HCT116 (cell line): ENCODE data around the gene PRKG1. TPM values are rescaled to one million over a fixed set of nuclear protein-coding genes. Genes with fewer than 3 reads are reported as not detected.

Experiments used
- ATAC-seq: fragments of 200-7000 bp; cut with Tn5 transposase; 2 replicates; pipeline ENCODE4 v1.9.1; 2020; ENCODE audit warnings: mild to moderate bottlenecking, moderate library complexity
- BruUV-seq: library from RNA; stranded (reverse); fragments of 400-500 nt; replicated peaks from 2 replicates; lab custom pipeline; 2021; lab: Mats Ljungman, UMichigan
- CTCF ChIA-PET: fragments of 300-600 bp; sonication (Branson Sonifier 250); formaldehyde crosslinking; loops from one replicate; lab custom pipeline; 2021; ENCODE audit warnings: antibody characterized with exemption; lab: Charles Lee
- POLR2A ChIA-PET: fragments of 300-600, 350-600 bp; sonication (Branson Sonifier 250); formaldehyde crosslinking; loops from one replicate; lab custom pipeline; 2021; ENCODE audit warnings: antibody characterized with exemption; lab: Charles Lee
- RAD21 ChIA-PET, 2 experiments: fragments of 300-600 bp; sonication (Branson Sonifier 250); formaldehyde crosslinking; loops; one replicate each; lab custom pipeline; 2023; ENCODE audit warnings: low total read pairs in 2 of 2; ENCODE audit not compliant: uncharacterized antibody in 2 of 2, unreplicated experiment in 2 of 2, low non-redundant PET in 1 of 2; lab: Charles Lee
- DNase-seq: peaks from one replicate; pipeline ENCODE4 v3.0.0-alpha.2; 2010; ENCODE audit warnings: low read depth, low spot score
- H2AFZ ChIP-seq: fragments of 200-600 bp; shearing (Covaris generic), sonication (generic); 2 replicates; pipeline ENCODE4 v1.6.1; 2017; ENCODE audit warnings: low read depth, mixed run types, mixed read lengths, antibody characterized with exemption, low read length; ENCODE audit not compliant: poor library complexity, severe bottlenecking
- H3K27ac ChIP-seq: 2 replicates; pipeline ENCODE4 v1.5.1; 2012; ENCODE audit warnings: low read depth, low read length
- H3K27me3 ChIP-seq: fragments of 200-600 bp; sonication (generic); 2 replicates; pipeline ENCODE4 v1.6.1; 2016; ENCODE audit warnings: mixed run types, low read length, mixed read lengths; ENCODE audit not compliant: insufficient read depth
- H3K36me3 ChIP-seq, 2 experiments: fragments of 200-500 bp in 1 of 2; fragments of 200-600 bp in 1 of 2; sonication (Bioruptor generic) in 1 of 2; sonication (generic) in 1 of 2; 2 replicates each; pipeline versions ENCODE4 v1.5.1 to v1.6.1; 2014 to 2016; ENCODE audit warnings: low read length in 2 of 2, inconsistent platforms in 1 of 2, mixed read lengths in 1 of 2, mixed run types in 1 of 2; ENCODE audit not compliant: insufficient read depth in 2 of 2, control insufficient read depth in 1 of 2
- H3K4me1 ChIP-seq, 2 experiments: fragments of 200-600 bp in 1 of 2; sonication (generic) in 1 of 2; 2 replicates each; pipeline versions ENCODE4 v1.5.1 to v1.6.1; 2012 to 2017; ENCODE audit warnings: low read length in 2 of 2, inconsistent platforms in 1 of 2, mild to moderate bottlenecking in 1 of 2, mixed read lengths in 1 of 2, mixed run types in 1 of 2, moderate library complexity in 1 of 2; ENCODE audit not compliant: insufficient read depth in 2 of 2, control insufficient read depth in 1 of 2
- H3K4me2 ChIP-seq: fragments of 200-600 bp; sonication (generic); 2 replicates; pipeline ENCODE4 v1.6.1; 2017; ENCODE audit warnings: mixed run types, low read length, mixed read lengths
- H3K4me3 ChIP-seq, 2 experiments: fragments of 200-600 bp in 1 of 2; sonication (generic) in 1 of 2; replicated peaks in 1 of 2; 2 replicates each; pipeline ENCODE4 v1.5.1; 2011 to 2016; ENCODE audit warnings: low read length in 2 of 2, control low read depth in 1 of 2, low read depth in 1 of 2, mild to moderate bottlenecking in 1 of 2, mixed read lengths in 1 of 2, mixed run types in 1 of 2
- H3K79me2 ChIP-seq: fragments of 200-600 bp; sonication (generic); 2 replicates; pipeline ENCODE4 v1.6.1; 2017; ENCODE audit warnings: mild to moderate bottlenecking, mixed run types, low read length, moderate library complexity, mixed read lengths; ENCODE audit not compliant: insufficient read depth
- H3K9ac ChIP-seq: fragments of 200-600 bp; sonication (generic); 2 replicates; pipeline ENCODE4 v1.6.1; 2016; ENCODE audit warnings: low read length, mixed read lengths
- H3K9me2 ChIP-seq: fragments of 200-600 bp; sonication (generic), shearing (Covaris generic); 2 replicates; pipeline ENCODE4 v1.6.1; 2017; ENCODE audit warnings: mixed run types, mild to moderate bottlenecking, moderate library complexity; ENCODE audit not compliant: insufficient read depth
- H3K9me3 ChIP-seq, 2 experiments: fragments of 200-500 bp in 1 of 2; fragments of 200-600 bp in 1 of 2; sonication (Bioruptor generic) in 1 of 2; sonication (generic) in 1 of 2; 2 replicates each; pipeline ENCODE4 v1.6.1; 2014 to 2017; ENCODE audit warnings: low read length in 2 of 2, mixed read lengths in 2 of 2, inconsistent platforms in 1 of 2, low read depth in 1 of 2, mild to moderate bottlenecking in 1 of 2, mixed run types in 1 of 2, moderate library complexity in 1 of 2; ENCODE audit not compliant: control insufficient read depth in 1 of 2, insufficient read depth in 1 of 2
- H4K20me1 ChIP-seq: fragments of 200-600 bp; sonication (generic), shearing (Covaris generic); 2 replicates; pipeline ENCODE4 v1.6.1; 2017; ENCODE audit warnings: mixed run types, mild to moderate bottlenecking, moderate library complexity; ENCODE audit not compliant: insufficient read depth
- EGR1 ChIP-seq: IDR thresholded peaks from 2 replicates; pipeline ENCODE4 v1.6.1; 2012; ENCODE audit warnings: low read depth
- EZH2 ChIP-seq: fragments of 200-600 bp; sonication (generic); IDR thresholded peaks from 2 replicates; pipeline ENCODE4 v1.6.1; 2017; ENCODE audit warnings: antibody characterized with exemption, mixed run types
- EZH2phosphoT487 ChIP-seq: fragments of 200-600 bp; IDR thresholded peaks from 2 replicates; pipeline ENCODE4 v1.6.1; 2018; ENCODE audit warnings: antibody characterized with exemption, borderline replicate concordance
- POLR2A ChIP-seq: IDR thresholded peaks from 2 replicates; pipeline ENCODE4 v1.7.0; 2011; ENCODE audit warnings: borderline replicate concordance; ENCODE audit not compliant: insufficient read depth, insufficient read length; ENCODE audit errors: extremely low read depth
- SIN3A ChIP-seq: IDR thresholded peaks from 2 replicates; pipeline ENCODE4 v1.6.1; 2012; ENCODE audit warnings: low read depth
- SRF ChIP-seq: IDR thresholded peaks from 2 replicates; pipeline ENCODE4 v1.6.1; 2012; ENCODE audit warnings: low read depth
- ZFX ChIP-seq: fragments of 450-650 bp; IDR thresholded peaks from 2 replicates; pipeline ENCODE4 v1.6.1; 2017
- intact Hi-C: fragments of 100-400 bp; cut with micrococcal nuclease; formaldehyde crosslinking; loops from 2 replicates; pipeline ENCODE4 v1.10.0; 2022
- total RNA-seq: library from RNA; stranded (reverse); gene quantifications from one replicate; pipeline ENCODE4 v1.2.1, GENCODE V29; 2021; ENCODE audit not compliant: unreplicated experiment
- TF ChIP-seq, protein P1 (sequence below), 3 experiments: fragments of 200-600 bp in 1 of 3; sonication (generic) in 1 of 3; IDR thresholded peaks in 2 of 3; conservative IDR thresholded peaks in 1 of 3; 2 replicates each; pipeline ENCODE4 v1.5.1; 2012 to 2017; ENCODE audit warnings: low read depth in 2 of 3, low read length in 2 of 3, antibody characterized with exemption in 1 of 3, borderline replicate concordance in 1 of 3, control low read depth in 1 of 3, mild to moderate bottlenecking in 1 of 3, mixed read lengths in 1 of 3, mixed run types in 1 of 3, moderate library complexity in 1 of 3; ENCODE audit not compliant: insufficient read depth in 1 of 3
- TF ChIP-seq, protein P2 (sequence below): IDR thresholded peaks from 2 replicates; pipeline ENCODE4 v1.6.1; 2012

The PRKG1 gene
- total RNA-seq, 1 experiment from 2014 or later = 1.4 TPM

DNA sequence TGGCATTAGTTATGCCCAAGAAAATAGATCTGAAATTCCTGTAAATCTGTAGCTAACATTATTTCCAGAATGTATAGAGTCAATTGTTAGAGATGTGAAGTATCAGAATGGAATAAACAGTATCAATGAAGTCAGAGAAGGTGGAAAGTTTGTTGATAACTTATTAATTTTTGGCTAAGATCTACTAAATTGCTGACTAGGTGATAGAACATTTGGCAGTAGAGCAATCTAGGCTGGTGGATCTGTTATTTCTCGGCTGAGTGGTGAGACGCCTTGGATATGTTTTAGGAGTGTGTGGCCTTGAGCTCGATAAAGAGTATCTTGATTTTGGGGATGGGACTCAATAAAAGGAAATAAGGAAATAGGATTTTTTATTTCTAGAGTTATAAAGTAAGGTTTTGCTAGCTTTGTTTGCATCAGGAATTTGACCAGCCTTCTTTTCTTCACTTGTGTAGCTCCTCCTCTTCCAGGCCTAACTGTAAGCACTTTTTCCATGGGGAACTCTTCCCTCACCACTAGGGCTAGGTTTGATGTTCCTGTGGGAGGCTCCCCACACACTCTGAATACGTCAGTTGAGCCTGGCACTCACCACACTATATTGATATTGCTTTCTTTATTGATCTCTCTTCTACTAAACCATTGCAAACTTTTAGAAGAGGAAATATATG is 711.9 kb downstream of the PRKG1 start:
- ChIA-PET RAD21 (no interaction called here), CTCF (interaction anchor here (1.0 kb wide), 1 partner anchor 9 kb away, joined by 3 read pairs; no protein-coding TSS in a partner anchor), POLR2A (no interaction called here)
- DNase-seq (no peak), ATAC-seq (peak; percentile 46; the same call in 1 of the 2 replicates)
- Histone ChIP-seq H3K4me3 (no peak overlapping the region), H3K9ac (no peak overlapping the region), H3K9me2 (no peaks in the 10 kb centered on the region), H3K27ac (no peak overlapping the region), H2AFZ (no peak overlapping the region), H3K9me3 (no peaks in the 10 kb centered on the region), H3K27me3 (0 out of 2 replicates have a peak, but pooled peaks cover 4% of the 10 kb centered on the region), H4K20me1 (no peaks in the 10 kb centered on the region), H3K4me1 (no peaks in the 10 kb centered on the region), H3K79me2 (no peaks in the 10 kb centered on the region), H3K36me3 (no peaks in the 10 kb centered on the region), H3K4me2 (no peak overlapping the region)
- TF ChIP-seq EZH2phosphoT487 = no peak
- TF ChIP-seq SRF = no peak
- no peak for TF ChIP-seq SIN3A
- no peak for TF ChIP-seq POLR2A
- TF ChIP-seq, protein P1, sequence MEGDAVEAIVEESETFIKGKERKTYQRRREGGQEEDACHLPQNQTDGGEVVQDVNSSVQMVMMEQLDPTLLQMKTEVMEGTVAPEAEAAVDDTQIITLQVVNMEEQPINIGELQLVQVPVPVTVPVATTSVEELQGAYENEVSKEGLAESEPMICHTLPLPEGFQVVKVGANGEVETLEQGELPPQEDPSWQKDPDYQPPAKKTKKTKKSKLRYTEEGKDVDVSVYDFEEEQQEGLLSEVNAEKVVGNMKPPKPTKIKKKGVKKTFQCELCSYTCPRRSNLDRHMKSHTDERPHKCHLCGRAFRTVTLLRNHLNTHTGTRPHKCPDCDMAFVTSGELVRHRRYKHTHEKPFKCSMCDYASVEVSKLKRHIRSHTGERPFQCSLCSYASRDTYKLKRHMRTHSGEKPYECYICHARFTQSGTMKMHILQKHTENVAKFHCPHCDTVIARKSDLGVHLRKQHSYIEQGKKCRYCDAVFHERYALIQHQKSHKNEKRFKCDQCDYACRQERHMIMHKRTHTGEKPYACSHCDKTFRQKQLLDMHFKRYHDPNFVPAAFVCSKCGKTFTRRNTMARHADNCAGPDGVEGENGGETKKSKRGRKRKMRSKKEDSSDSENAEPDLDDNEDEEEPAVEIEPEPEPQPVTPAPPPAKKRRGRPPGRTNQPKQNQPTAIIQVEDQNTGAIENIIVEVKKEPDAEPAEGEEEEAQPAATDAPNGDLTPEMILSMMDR (IDR thresholded peaks at IDR 0.05 in 2 of 3, conservative IDR thresholded peaks at IDR 0.05 in 1 of 3; ENCODE audit: borderline replicate concordance in 1 of 3, insufficient read depth in 1 of 3, low read depth in 2 of 3, low read length in 2 of 3) = no peak
- no peak for TF ChIP-seq EGR1
- TF ChIP-seq, protein P2, sequence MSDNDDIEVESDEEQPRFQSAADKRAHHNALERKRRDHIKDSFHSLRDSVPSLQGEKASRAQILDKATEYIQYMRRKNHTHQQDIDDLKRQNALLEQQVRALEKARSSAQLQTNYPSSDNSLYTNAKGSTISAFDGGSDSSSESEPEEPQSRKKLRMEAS = no peak
- no peak for TF ChIP-seq ZFX
- TF ChIP-seq EZH2 = no peak
- BruUV-seq = no TSS peak
- intact Hi-C loops = no loop called here
